SW480 (cell line): ENCODE data around the gene SLC39A7.

Experiments used
- DNase-seq: peaks from one replicate; pipeline ENCODE4 v3.0.0-alpha.2; 2016; ENCODE audit warnings: low spot score

Gene SLC39A7

GRCh38 chr6:33200219-33201146 is at the start of gene SLC39A7, which contains the start of gene RXRB:
Gene SLC39A7, plus strand, starts transcription at chr6:33200867. Its CDS starts 379 bp downstream, at chr6:33201246.
Gene RXRB, minus strand, starts transcription at chr6:33200665. Its CDS starts 189 bp downstream, at chr6:33200476.
- peak; percentile 93 for DNase-seq

DNA sequence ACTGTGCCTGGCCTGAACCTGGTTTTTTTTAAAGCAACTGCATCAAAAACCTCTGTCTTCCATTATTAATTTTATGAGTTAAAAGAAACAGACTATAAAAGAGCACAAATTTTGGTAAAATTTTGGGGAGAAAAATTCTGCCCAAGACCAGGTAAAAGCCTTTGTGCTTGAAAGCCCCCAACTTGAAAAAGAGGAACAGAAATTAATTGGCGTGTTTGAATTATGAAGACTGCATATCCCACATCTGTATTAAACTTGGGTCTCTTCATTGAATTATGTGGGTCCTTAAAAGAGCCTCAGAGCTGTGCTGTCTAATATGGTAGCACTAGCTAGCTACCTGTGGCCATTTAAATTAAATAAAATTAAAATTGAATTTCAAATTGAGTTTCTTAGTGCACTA is 49.6 kb upstream of the SLC39A7 start:
- no peak for DNase-seq

DNA sequence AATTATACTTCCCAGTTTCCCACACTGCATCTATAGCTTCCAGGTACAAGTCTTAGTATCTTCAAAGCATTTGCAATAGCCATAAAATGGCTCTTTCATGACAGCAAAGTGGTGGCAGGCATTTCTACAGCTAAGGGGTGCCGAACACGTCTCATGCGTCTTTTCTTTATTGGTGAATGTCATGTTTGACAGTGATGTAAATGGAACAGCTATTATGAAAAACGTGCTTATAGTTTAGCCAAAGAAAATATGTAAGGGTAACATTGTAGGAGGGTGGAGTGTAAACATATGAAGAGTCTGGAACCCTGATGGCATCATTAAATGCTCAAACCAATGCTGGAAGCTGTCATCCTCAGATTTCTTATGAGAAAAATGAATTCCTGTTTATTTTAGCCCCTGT is 46.3 kb upstream of the SLC39A7 start:
- no peak for DNase-seq

- DNase-seq: no peak
These were observed 44.1 kb upstream of the SLC39A7 start for GRCh38 chr6:33156561-33156960.

DNA sequence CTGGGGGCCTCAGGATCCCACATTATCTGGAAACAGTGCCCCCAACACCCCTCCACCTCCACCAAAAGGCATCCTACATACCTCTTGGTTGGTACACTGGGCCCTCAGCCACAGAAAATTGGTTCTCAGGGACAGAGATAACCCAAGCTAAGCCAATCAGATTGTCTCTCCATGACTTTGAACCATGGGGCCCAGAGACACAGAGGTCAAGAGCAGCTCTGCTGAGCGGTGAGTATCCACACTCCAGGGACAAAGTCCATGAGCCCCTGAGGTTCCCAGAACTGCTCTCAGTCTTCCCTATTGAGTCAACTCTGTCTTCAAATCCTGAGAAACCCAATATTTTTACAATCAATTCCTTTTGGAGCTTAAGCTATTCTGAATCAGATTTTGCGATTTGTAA is 43.7 kb upstream of the SLC39A7 start:
- DNase-seq: no peak

DNA sequence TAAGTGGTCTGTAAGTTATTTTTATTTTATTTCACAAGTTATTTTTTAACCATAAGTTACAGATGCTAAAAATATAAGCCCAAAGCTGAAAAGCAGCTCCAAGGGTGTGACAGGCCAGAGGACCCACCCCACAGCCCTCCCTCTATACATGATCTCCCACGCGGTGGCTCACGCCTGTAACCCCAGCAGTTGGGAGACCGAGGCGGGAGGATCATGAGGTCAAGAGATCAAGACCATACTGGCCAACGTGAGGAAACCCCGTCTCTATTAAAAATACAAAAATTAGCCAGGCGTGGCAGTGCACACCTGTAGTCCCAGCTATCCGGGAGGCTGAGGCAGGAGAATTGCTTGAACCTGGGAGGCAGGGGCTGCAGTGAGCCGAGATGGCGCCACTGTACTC is 40.6 kb upstream of the SLC39A7 start:
- no peak for DNase-seq

- DNase-seq: peak; percentile 44
These were observed 39.8 kb upstream of the SLC39A7 start for GRCh38 chr6:33160728-33161344.

DNA sequence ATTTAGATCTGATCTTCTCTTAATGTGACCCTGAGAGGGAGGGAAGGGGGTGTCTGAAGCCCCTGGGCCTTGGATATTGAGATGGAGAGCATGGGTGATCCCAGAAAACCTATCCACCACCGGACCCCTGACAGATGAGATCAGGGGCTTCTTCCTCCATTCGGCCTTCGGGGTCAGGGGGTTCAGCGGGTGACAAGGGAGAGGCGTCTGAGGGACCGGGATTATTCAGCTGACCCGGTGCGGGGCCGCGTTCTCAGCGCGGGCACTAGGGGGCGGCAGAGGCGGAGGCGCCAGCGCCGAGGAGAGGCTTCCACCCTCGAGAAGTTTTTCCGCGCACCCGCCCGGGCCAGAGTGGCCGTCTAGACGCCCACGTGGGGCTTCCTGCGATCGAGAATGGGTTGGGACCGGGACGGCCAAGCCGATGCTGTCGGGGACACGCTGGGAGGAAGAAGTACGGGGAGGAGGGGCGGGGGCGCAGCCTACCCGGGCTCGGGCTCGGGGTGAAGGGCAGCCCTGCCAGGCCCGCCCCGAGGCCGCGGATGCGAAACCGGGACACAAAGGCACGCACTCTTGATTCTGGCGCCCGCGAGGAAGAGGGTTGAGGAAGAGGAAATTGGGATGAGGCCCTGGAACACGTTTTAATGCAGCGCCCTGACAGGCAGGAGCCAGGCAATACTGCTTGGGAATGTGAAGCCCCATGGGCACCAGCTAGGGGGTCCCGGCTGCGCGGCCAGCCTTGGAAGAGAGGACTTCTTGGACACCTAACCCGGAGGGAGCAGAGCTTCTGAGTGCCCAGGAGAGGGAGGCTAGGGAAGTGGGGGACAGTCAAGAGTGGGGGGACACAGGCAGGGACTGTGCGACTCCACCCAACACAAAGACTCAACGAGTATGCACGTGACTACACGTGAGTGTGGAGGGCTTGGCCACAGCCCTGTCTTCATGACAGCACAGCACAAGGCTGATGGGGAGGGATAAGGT is 39.0 kb upstream of the SLC39A7 start:
- peak; percentile 36 for DNase-seq

DNA sequence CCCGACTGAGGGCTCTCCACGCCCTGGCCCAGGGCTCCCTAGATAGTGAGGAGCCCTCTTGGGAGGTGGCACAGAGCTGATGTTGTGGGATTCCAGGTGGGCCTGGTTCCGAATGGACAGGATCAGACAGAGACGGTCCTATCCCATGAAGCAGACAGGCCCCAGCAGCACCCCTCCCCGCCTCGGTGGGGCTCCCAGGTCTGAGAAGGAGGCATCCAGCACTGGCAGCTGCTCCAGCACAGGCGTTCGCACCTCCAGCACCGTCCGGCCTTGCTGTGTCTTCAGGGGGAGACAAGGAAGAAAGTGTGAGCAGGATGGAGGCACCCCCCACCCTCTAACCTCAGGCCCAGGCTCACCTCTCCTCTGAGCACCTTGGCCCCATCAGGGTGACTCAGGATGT is 37.1 kb upstream of the SLC39A7 start:
- no peak for DNase-seq

DNA sequence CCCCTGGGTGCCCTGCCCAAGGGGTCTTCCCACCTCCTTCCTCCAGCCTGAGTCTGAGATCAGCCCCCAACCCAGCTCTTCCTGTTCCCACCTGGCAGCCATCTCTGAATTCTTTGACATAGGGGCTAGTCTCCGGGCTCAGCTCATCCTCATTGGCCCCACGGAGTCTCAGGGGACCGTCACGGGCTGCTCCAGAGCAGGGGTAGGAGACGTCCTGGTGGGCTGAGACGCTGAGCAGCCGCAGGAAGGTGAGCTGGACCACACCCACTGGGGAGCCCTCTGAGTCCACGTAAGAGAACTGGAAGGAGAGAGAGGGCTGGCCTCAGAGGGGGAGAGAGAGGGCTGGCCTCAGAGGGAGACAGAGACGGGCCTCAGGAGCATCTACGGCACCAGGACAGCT is 36.5 kb upstream of the SLC39A7 start:
- DNase-seq: no peak

DNA sequence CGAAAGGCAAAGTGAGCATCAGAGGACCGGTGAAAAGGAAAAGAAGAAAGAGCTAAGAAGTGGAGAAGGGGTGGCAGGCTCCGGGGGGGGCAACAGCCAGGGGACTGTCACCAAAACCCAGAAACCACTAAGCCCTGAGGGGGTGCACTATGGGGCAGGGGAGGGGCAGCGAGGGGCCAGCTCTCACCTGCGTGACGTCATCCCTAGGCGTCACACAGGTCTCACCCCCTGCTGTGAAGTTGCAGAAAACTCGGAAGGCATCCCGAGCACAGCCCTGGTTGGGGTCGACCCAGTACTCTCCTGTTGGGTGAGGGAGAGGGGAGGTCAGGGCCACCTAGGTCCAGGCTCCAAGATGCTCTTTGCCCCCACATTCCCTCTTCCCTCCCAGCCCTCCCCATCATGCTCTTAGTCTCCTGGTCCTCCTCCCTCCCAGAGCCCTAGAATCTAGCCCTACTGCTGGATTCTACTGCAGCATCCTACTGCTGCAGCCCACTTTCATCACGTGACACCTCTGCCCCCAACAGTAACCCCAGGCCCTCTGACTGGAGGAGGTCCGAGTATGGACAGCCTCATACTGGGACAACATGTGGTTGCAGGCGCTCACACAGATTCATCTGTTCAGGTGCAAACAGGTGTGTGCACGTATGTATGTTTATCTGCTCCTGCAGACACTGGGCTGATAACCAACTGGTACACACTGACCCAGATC is 35.8 kb upstream of the SLC39A7 start:
- no peak for DNase-seq

GRCh38 chr6:33165581-33166258 is 34.9 kb upstream of the SLC39A7 start:
- DNase-seq: no peak

- DNase-seq: no peak
These were observed 34.3 kb upstream of the SLC39A7 start for GRCh38 chr6:33166363-33166762.

DNA sequence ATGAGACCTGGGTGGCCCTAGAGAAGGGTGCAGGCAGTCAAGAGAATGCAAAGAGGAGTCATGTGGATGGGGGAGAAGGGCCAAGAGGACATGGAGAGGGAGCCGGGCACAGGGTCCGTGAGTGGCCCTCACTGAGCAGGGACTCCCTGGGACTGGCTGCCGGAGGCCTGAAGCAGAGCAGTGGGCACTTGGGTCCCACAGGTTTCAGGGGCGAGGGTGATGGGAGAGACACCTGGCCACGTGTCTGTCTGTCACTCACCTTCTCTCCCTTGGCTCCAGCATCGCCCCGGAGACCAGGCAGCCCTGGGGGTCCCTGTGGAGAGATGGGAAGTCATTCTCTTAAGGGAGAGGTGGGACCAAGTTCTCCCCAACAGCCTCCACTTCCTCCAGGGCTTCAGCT is 33.9 kb upstream of the SLC39A7 start:
- no peak for DNase-seq

GRCh38 chr6:33167374-33168283 is 33.0 kb upstream of the SLC39A7 start:
- DNase-seq: no peak

- no peak for DNase-seq
These were observed 32.4 kb upstream of the SLC39A7 start for GRCh38 chr6:33168284-33168601.

DNA sequence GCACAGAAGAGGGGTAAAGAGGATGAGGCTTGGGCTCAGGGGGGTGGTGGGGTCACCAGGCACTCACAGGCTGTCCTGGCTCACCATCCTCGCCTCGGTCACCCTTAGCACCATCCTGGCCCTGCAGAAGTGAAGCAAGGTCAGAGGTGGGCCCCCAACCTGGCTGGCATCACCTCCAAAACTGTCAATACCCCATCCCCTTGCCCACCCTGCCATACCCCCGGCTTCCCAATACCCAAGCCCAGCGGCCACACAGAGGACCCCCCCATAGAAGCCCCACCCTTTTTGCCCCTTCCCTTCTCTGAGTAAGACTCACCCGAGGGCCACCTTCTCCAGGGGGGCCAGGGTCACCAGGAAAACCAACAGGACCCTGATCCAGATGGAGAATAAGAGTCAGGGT is 32.0 kb upstream of the SLC39A7 start:
- DNase-seq: no peak

DNA sequence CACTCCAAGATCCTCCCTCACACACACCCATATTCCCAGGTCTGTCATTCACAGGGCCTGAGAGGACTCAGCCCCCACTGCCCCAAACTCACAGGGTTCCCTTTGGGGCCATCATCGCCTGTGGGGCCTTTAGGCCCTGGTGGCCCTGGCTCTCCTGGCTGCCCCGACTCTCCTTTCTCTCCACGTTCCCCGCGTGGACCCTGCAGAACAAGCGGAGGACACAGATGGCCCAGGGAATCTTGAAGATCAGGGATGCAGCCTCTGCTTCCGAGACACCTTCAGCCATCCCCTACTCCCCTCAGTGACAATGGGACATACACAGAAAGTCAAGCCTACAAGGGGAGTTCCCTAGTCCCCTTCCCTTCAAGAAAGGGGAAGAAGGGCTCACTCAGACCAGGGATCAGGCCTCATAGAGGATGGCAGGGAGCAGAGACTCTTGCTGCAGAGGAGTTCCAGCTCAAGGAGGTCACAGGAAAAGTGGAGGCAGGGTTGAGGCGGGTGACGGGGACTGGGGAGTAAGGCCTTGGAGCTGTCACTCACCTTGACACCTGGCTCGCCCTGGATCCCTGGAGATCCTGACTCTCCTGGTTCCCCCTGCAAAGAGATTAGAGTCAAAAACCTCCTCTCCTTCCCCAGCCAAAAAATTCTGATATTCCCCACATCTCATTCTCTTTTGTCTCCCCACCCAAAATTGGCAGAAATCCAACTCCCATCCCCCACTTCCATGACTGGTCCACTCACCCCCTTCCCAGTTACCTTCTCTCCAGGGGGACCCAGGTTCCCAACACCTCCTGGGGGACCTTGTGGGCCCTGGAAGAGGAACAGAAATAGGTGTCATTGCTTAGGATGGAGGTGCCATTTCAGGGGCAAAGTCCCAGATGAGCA is 31.1 kb upstream of the SLC39A7 start:
- DNase-seq: no peak
